ENCODE measurements around the gene MITD1. TPM values are rescaled to one million over a fixed set of nuclear protein-coding genes. Genes with fewer than 3 reads are reported as not detected.

The MITD1 gene
- total and polyA plus RNA-seq, 2 of the 8 experiments (the other 6 are each of a cell fraction or from before 2014, with no cell fraction given): 15.2 to 31.7 TPM

DNA sequence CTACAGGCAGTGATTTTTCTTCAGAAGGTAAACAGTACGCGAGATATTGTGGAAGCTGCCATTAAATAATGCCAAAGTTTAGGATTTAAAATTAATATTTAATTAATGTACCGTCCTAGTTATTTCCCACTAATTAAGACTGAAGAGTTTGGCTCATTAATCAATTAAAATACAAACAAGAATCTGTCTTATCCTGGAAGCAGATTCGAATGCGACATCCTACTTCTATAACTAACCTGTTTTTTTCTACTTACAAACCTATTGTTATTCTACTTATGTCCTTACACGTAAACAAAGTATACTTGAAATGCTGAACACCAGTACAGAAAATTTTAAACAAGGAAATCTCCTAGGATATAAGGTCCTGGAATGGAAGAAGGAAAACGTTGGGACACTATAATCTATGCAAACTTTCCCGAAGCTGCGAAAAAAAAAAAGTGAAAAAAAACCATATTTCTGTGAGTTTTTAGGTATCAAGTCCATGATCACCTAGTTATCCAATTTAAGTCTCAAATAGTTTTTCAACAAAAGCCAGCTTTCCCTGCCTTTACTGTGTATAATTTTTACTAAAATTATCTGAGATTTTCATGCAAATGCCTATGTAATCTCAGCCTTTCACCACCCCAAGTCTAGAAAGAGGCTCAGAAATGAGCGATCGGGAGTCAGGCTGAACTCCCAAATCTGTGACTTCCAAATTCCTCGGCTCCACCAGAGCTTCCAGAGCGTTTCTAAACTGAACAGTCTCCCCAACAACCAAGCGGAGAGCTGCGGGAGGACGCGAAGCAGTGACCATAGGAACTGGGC, 40.6 kb downstream of the MITD1 start (continued):
- TF ChIP-seq RAD21 (IDR thresholded peaks at IDR 0.05 in 1 of 2, conservative IDR thresholded peaks at IDR 0.05 in 1 of 2; ENCODE audit: low read depth in 2 of 2, low read length in 2 of 2) (no peak), SIRT6 (IDR thresholded peaks at IDR 0.05; ENCODE audit: low read length) (no peak), TBP (IDR thresholded peaks at IDR 0.05; ENCODE audit: low read depth, low read length) (no peak)
- TF ChIP-seq, protein P1, sequence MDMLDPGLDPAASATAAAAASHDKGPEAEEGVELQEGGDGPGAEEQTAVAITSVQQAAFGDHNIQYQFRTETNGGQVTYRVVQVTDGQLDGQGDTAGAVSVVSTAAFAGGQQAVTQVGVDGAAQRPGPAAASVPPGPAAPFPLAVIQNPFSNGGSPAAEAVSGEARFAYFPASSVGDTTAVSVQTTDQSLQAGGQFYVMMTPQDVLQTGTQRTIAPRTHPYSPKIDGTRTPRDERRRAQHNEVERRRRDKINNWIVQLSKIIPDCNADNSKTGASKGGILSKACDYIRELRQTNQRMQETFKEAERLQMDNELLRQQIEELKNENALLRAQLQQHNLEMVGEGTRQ (IDR thresholded peaks at IDR 0.05; ENCODE audit: low read length): no peak
